Measurements from ENCODE around the gene GRM4. TPM values are rescaled to one million over a fixed set of nuclear protein-coding genes. Genes with fewer than 3 reads are reported as not detected.
"Not testable (repeated sequence)": the region's sequence is repeated elsewhere in the genome, so short reads cannot be mapped to it uniquely, and the experiment has no call there.

GRM4 gene
- total RNA-seq = under 1 TPM in 1 of 2 experiments, not detected in 1; 0.27 TPM

DNA sequence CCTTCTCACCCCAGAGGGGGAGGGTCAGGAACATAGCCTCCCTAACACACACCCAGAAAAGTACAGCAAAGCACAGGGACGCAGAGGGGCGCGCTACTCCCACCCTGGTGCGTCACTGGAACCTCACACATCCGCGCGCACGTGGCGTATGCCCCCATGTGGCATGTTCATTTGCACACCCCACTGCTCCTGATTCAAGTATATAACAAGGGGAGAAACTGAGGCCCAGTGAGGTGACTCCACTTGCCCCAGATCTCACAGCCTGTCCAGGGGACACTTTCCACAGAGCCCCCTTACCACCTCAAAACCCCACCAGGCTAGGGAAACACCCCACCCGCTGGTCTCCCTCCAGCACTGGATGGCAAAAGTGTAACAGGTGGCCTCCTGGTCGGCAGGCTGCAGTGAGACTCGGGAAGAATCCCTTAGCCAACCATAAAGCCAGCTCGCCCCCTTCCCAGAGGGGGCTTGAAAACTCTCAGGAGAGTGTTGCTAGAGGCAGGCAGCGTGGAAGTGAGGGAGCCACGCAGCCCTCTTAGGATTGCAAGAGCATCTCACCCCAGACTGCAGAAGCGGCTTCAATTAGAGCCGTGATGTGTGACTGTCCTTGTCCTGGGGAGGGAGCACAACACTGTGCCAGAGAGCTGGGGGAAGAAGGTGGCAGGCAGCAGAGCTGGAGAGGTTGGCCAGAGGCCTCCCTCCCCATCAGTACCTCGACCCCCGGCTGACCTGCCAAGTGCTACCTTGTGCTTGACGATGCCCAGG is at the start of gene GRM4:
Gene GRM4 (minus strand): TSS at position 67 of the 762 bp plus-strand sequence. CDS start 12,591 bp downstream, outside the sequence.
- Mint-ChIP-seq H3K4me3 (peak within 1 kb of the TSS; percentile 30), H3K27me3 (ENCODE audit: low read depth) (peaks cover 61% of the 10 kb centered on the region), H3K4me1 (ENCODE audit: low read depth) (peaks cover 18% of the 10 kb centered on the region), H3K36me3 (ENCODE audit: low read depth) (no peaks in the 10 kb centered on the region), H3K9me3 (no peaks in the 10 kb centered on the region), H3K27ac (no peak within 1 kb of the TSS)
- intact Hi-C loops (cut with micrococcal nuclease) = no loop called here
- no peak for DNase-seq
- CTCF ChIA-PET = interaction anchor here (0.5 to 1.5 kb wide), 5 partner anchors 9 to 375 kb away, joined by 3 to 8 read pairs (median 4); no protein-coding TSS in a partner anchor

GRCh38 chr6:34194772-34195171 is 48.9 kb upstream of the GRM4 start:
- CTCF ChIA-PET = interaction anchor here (1.3 to 2.5 kb wide), 3 partner anchors 45 to 106 kb away, joined by 3 to 11 read pairs (median 3); no protein-coding TSS in a partner anchor
- no peaks in the 10 kb centered on the region for H3K9me3 Mint-ChIP-seq
- no peak overlapping the region for H3K4me3 Mint-ChIP-seq
- no peaks in the 10 kb centered on the region for H3K27me3 Mint-ChIP-seq (ENCODE audit: low read depth)
- DNase-seq = no peak
- intact Hi-C loops (cut with micrococcal nuclease) = no loop called here
- H3K36me3 Mint-ChIP-seq (ENCODE audit: low read depth) = no peaks in the 10 kb centered on the region
- H3K27ac Mint-ChIP-seq = no peak overlapping the region
- peaks cover 11% of the 10 kb centered on the region for H3K4me1 Mint-ChIP-seq (ENCODE audit: low read depth)

- intact Hi-C loops (cut with micrococcal nuclease) = loop anchor here (1.0 kb wide), 1 partner anchor 27 kb away; no protein-coding TSS in a partner anchor
- H3K9me3 Mint-ChIP-seq = no peaks in the 10 kb centered on the region
- no peak overlapping the region for H3K4me3 Mint-ChIP-seq
- H3K36me3 Mint-ChIP-seq (ENCODE audit: low read depth) = no peaks in the 10 kb centered on the region
- peaks cover 12% of the 10 kb centered on the region for H3K4me1 Mint-ChIP-seq (ENCODE audit: low read depth)
- CTCF ChIA-PET = interaction anchor here (0.7 to 2.2 kb wide), 6 partner anchors 10 to 205 kb away, joined by 3 to 16 read pairs (median 4); no protein-coding TSS in a partner anchor
- no peak overlapping the region for H3K27ac Mint-ChIP-seq
- H3K27me3 Mint-ChIP-seq (ENCODE audit: low read depth) = no peaks in the 10 kb centered on the region
- DNase-seq = no peak
Observed at GRCh38 chr6:34190504-34191122, 44.7 kb upstream of the GRM4 start.

- Mint-ChIP-seq H3K27ac (no peak overlapping the region), H3K36me3 (ENCODE audit: low read depth) (no peaks in the 10 kb centered on the region), H3K9me3 (no peaks in the 10 kb centered on the region), H3K4me1 (ENCODE audit: low read depth) (peaks cover 12% of the 10 kb centered on the region), H3K27me3 (ENCODE audit: low read depth) (no peaks in the 10 kb centered on the region), H3K4me3 (no peak overlapping the region)
- peak; percentile 77 for DNase-seq
- CTCF ChIA-PET = interaction anchor here (0.5 to 2.2 kb wide), 6 partner anchors 10 to 420 kb away, joined by 3 to 16 read pairs (median 4); no protein-coding TSS in a partner anchor
- intact Hi-C loops (cut with micrococcal nuclease) = loop anchor here (1.0 kb wide), 1 partner anchor 27 kb away; no protein-coding TSS in a partner anchor
Observed at GRCh38 chr6:34189806-34190503, 44.1 kb upstream of the GRM4 start.

GRCh38 chr6:34184726-34185125 is 38.8 kb upstream of the GRM4 start:
- H3K9me3 Mint-ChIP-seq; DNase-seq; H3K27ac Mint-ChIP-seq; H3K36me3 Mint-ChIP-seq (ENCODE audit: low read depth); H3K27me3 Mint-ChIP-seq (ENCODE audit: low read depth); H3K4me3 Mint-ChIP-seq: not testable (repeated sequence)
- intact Hi-C loops (cut with micrococcal nuclease) = loop anchor here (5.0 kb wide), 1 partner anchor 53 kb away; the partner anchor contains the start of gene HMGA1
- H3K4me1 Mint-ChIP-seq (ENCODE audit: low read depth) = peaks cover 20% of the 10 kb centered on the region
- CTCF ChIA-PET = interaction anchor here (0.6 to 2.5 kb wide), 2 partner anchors 11 to 23 kb away, joined by 3 to 17 read pairs; no protein-coding TSS in a partner anchor

DNA sequence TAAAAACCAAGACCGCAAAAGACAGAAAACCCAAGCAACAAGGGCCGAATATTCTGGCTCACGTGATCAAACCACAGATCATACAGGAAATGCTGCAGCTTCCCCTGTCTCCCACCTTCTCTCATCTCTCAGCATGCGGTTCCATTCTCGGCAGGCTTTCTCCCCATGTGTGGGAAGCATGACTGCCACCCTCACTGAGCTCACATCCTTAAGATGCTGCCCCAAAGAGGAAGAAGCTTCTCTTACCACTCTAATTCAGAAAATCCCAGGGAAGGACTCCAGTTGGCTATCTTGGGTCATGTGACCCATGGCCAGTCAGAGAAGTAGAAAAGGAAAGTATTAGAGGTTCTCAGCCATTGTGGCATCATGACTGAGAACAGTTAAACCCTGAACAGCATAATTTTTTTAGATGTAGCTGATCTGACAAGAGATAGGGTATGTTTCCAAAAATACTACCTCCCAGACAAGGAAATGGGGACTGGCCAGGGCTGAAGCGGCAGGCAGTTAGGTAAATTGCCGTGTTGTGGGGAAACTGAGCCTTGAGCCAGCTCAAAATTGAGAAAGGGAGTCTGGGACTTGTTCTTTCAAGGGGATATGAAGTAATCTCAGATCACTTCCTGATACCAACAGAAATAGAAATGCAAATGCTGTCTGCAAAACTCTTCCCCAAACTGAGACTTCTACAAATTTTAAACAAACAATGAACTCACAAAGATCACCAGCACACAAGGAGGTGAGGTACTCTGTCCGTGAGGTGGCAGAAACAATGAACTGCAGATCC is 37.1 kb upstream of the GRM4 start:
- H3K27ac Mint-ChIP-seq = peak overlapping the region; percentile 86
- CTCF ChIA-PET = interaction anchor here (1.0 to 2.5 kb wide), 5 partner anchors 13 to 67 kb away, joined by 5 to 17 read pairs (median 6); no protein-coding TSS in a partner anchor
- H3K4me3 Mint-ChIP-seq = peak overlapping the region; percentile 76
- intact Hi-C loops (cut with micrococcal nuclease) = loop anchor here (1.0 to 5.0 kb wide), 3 partner anchors 18 to 54 kb away; partner anchors contain the start of gene HMGA1
- peaks cover 4% of the 10 kb centered on the region for H3K36me3 Mint-ChIP-seq (ENCODE audit: low read depth)
- H3K27me3 Mint-ChIP-seq (ENCODE audit: low read depth) = no peaks in the 10 kb centered on the region
- H3K4me1 Mint-ChIP-seq (ENCODE audit: low read depth) = peaks cover 17% of the 10 kb centered on the region
- H3K9me3 Mint-ChIP-seq = peaks cover 5% of the 10 kb centered on the region
- DNase-seq = peak; percentile 83

GRCh38 chr6:34181908-34182307 is 36.0 kb upstream of the GRM4 start:
- H3K9me3 Mint-ChIP-seq = peaks cover 5% of the 10 kb centered on the region
- H3K4me3 Mint-ChIP-seq = no peak overlapping the region
- no peak for DNase-seq
- no peak overlapping the region for H3K27ac Mint-ChIP-seq
- H3K36me3 Mint-ChIP-seq (ENCODE audit: low read depth) = peaks cover 4% of the 10 kb centered on the region
- no peaks in the 10 kb centered on the region for H3K27me3 Mint-ChIP-seq (ENCODE audit: low read depth)
- intact Hi-C loops (cut with micrococcal nuclease) = loop anchor here (2.0 to 5.0 kb wide), 2 partner anchors 17 to 55 kb away; partner anchors contain the start of gene HMGA1
- CTCF ChIA-PET = interaction anchor here (0.6 to 2.1 kb wide), 6 partner anchors 14 to 609 kb away, joined by 3 to 10 read pairs (median 4); no protein-coding TSS in a partner anchor
- H3K4me1 Mint-ChIP-seq (ENCODE audit: low read depth) = peaks cover 17% of the 10 kb centered on the region

DNA sequence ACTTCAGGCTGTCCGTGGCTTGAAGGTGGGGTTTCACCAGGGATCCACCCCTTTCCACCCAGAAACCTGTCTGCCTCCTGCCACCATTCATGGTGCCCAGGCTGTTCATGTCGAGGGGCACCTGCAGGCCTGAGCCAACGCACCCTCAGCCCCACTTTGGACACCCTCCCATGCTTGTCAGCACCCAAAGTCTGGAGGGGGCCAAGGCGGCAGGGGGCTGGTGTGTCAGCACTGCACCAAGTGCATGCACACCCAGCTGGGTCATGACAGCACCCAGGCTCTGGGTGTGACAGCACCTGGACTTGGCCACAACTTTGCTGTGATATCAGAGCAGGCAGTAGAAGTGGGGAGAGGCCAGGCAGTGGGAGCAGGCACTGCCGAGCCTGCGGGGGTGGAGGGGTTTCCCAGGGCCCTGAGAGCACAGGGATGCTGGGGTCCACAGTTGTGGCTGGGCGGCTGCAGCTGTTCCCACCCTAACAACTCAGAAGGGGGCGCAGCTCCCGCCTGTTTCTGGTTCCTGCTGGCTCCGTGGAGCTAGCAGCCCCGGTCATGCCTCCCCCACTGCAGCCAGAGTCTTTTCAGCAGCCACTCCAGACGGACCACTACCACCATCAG is 33.3 kb upstream of the GRM4 start:
- Mint-ChIP-seq H3K27ac (no peak overlapping the region), H3K4me1 (ENCODE audit: low read depth) (peaks cover 17% of the 10 kb centered on the region), H3K9me3 (peaks cover 5% of the 10 kb centered on the region), H3K4me3 (no peak overlapping the region), H3K27me3 (ENCODE audit: low read depth) (no peaks in the 10 kb centered on the region), H3K36me3 (ENCODE audit: low read depth) (peaks cover 4% of the 10 kb centered on the region)
- DNase-seq = no peak
- intact Hi-C loops (cut with micrococcal nuclease) = no loop called here
- CTCF ChIA-PET = interaction anchor here (1.7 kb wide), 1 partner anchor 17 kb away, joined by 5 read pairs; no protein-coding TSS in a partner anchor

GRCh38 chr6:34178357-34179105 is 32.6 kb upstream of the GRM4 start:
- H3K4me1 Mint-ChIP-seq (ENCODE audit: low read depth) = peaks cover 15% of the 10 kb centered on the region
- no peak for DNase-seq
- H3K36me3 Mint-ChIP-seq (ENCODE audit: low read depth) = peaks cover 3% of the 10 kb centered on the region
- H3K27me3 Mint-ChIP-seq (ENCODE audit: low read depth) = no peaks in the 10 kb centered on the region
- CTCF ChIA-PET = interaction anchor here (0.6 to 1.7 kb wide), 2 partner anchors 18 to 126 kb away, joined by 3 to 5 read pairs; no protein-coding TSS in a partner anchor
- intact Hi-C loops (cut with micrococcal nuclease) = no loop called here
- no peak overlapping the region for H3K27ac Mint-ChIP-seq
- H3K4me3 Mint-ChIP-seq = no peak overlapping the region
- H3K9me3 Mint-ChIP-seq = peaks cover 4% of the 10 kb centered on the region

DNA sequence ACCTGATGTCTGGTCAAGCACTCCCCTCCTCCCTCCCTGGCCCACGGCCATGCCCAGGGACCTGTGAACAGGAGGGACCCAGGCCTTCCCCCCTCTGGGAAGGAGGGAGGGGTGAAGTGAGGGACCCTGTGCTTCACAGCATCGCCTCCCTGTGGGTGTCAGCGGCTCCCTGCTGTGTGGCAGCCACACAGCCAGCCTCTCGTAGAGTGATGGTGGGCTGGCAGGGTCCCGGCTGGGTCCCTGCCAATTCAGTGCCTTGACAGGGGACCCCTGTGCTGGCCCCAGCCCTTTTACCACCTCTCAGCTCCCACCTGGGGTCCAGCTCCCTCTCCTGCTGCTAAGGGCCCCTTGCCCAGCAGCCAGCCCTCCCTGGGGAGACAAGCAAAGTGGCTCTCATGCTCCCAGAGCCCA is 31.3 kb upstream of the GRM4 start:
- Mint-ChIP-seq H3K9me3 (no peaks in the 10 kb centered on the region), H3K27ac (no peak overlapping the region), H3K4me3 (no peak overlapping the region), H3K36me3 (ENCODE audit: low read depth) (no peaks in the 10 kb centered on the region), H3K27me3 (ENCODE audit: low read depth) (no peaks in the 10 kb centered on the region), H3K4me1 (ENCODE audit: low read depth) (peaks cover 4% of the 10 kb centered on the region)
- intact Hi-C loops (cut with micrococcal nuclease) = no loop called here
- no peak for DNase-seq
- CTCF ChIA-PET = no interaction called here
